ENCODE results near the gene CCND1.

DNA sequence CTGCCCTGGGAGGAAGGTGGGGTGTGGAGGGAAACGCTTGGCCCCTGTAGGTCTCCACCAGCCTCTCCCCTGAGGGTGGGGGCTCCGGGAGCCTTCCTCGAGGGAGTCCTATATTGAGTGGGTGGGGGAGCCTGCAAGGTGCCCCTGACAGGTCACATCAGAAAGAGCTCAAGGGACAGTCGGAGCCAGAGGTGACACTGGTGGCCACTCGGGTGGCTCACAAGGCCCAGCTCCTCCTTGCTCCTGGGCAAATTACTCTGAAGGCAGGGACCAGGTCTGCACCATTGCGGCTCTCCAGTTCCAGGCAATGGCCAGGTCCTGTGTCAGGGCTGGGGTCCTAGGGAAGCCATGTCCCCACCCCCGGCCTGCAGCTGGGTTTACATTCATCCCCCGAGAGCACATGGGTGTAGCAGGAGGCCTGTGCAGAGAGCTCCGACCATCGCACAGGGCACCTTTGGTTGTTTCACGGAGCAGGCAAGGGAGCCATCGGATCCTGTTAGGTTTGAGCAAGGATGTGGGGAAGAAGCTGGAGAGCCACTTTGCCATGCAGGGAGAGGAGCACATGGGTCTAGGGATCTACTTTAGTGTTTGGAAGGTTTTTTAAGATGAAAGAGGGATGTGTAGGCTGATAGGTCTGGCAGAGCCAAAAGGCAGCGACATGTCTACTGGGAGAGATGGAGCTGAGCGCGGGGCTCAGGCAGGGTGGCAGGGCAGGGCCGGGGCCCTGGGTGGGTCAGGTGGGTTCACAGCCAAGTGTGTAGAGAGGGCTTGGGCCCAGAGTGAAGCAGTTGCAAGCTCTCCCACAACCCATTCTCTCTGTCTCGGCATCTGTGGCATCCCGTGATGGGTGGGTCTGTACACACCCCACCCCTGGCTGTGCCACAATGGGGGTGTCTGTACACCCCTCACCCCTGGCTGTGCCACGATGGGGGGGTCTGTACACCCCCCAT lies 14.8 kb downstream of the CCND1 start:
- TF ChIP-seq CEBPB (IDR thresholded peaks at IDR 0.05; ENCODE audit: low read depth, low read length): no peak
- TF ChIP-seq, protein P1, sequence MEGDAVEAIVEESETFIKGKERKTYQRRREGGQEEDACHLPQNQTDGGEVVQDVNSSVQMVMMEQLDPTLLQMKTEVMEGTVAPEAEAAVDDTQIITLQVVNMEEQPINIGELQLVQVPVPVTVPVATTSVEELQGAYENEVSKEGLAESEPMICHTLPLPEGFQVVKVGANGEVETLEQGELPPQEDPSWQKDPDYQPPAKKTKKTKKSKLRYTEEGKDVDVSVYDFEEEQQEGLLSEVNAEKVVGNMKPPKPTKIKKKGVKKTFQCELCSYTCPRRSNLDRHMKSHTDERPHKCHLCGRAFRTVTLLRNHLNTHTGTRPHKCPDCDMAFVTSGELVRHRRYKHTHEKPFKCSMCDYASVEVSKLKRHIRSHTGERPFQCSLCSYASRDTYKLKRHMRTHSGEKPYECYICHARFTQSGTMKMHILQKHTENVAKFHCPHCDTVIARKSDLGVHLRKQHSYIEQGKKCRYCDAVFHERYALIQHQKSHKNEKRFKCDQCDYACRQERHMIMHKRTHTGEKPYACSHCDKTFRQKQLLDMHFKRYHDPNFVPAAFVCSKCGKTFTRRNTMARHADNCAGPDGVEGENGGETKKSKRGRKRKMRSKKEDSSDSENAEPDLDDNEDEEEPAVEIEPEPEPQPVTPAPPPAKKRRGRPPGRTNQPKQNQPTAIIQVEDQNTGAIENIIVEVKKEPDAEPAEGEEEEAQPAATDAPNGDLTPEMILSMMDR (IDR thresholded peaks at IDR 0.05; ENCODE audit: control extremely low read depth in 1 of 3, insufficient read depth in 1 of 3, low read depth in 1 of 3, low read length in 3 of 3): no peak
- no peak for TF ChIP-seq JUND (IDR thresholded peaks at IDR 0.05; ENCODE audit: low read length)
- TF ChIP-seq HDAC2 (IDR thresholded peaks at IDR 0.05; ENCODE audit: borderline replicate concordance in 1 of 2, low read depth in 2 of 2, low read length in 2 of 2): no peak
- TF ChIP-seq EP300 (IDR thresholded peaks at IDR 0.05; ENCODE audit: borderline replicate concordance in 1 of 2, low read depth in 2 of 2, low read length in 2 of 2): no peak
- TF ChIP-seq, protein P2, sequence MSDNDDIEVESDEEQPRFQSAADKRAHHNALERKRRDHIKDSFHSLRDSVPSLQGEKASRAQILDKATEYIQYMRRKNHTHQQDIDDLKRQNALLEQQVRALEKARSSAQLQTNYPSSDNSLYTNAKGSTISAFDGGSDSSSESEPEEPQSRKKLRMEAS (IDR thresholded peaks at IDR 0.05): no peak
- no peak; the same call in 1 of the 2 replicates for TF ChIP-seq POLR2AphosphoS5 (IDR thresholded peaks at IDR 0.05; ENCODE audit: low read depth, low read length)
- TF ChIP-seq EZH2 (IDR thresholded peaks at IDR 0.05; ENCODE audit: low read depth, low read length, severe bottlenecking): no peak
- TF ChIP-seq, protein P3, sequence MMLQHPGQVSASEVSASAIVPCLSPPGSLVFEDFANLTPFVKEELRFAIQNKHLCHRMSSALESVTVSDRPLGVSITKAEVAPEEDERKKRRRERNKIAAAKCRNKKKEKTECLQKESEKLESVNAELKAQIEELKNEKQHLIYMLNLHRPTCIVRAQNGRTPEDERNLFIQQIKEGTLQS (IDR thresholded peaks at IDR 0.05; ENCODE audit: insufficient read depth, low read depth, low read length): no peak
- TF ChIP-seq RXRA (IDR thresholded peaks at IDR 0.05; ENCODE audit: insufficient read depth, low read depth, low read length): no peak
- TF ChIP-seq, protein P4, sequence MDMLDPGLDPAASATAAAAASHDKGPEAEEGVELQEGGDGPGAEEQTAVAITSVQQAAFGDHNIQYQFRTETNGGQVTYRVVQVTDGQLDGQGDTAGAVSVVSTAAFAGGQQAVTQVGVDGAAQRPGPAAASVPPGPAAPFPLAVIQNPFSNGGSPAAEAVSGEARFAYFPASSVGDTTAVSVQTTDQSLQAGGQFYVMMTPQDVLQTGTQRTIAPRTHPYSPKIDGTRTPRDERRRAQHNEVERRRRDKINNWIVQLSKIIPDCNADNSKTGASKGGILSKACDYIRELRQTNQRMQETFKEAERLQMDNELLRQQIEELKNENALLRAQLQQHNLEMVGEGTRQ (IDR thresholded peaks at IDR 0.05; ENCODE audit: low read length): no peak
- no peak for TF ChIP-seq SIN3A (conservative IDR thresholded peaks at IDR 0.05 in 1 of 2, IDR thresholded peaks at IDR 0.05 in 1 of 2; ENCODE audit: low read depth in 1 of 2, low read length in 2 of 2)
- TF ChIP-seq, protein P5, sequence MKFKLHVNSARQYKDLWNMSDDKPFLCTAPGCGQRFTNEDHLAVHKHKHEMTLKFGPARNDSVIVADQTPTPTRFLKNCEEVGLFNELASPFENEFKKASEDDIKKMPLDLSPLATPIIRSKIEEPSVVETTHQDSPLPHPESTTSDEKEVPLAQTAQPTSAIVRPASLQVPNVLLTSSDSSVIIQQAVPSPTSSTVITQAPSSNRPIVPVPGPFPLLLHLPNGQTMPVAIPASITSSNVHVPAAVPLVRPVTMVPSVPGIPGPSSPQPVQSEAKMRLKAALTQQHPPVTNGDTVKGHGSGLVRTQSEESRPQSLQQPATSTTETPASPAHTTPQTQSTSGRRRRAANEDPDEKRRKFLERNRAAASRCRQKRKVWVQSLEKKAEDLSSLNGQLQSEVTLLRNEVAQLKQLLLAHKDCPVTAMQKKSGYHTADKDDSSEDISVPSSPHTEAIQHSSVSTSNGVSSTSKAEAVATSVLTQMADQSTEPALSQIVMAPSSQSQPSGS (IDR thresholded peaks at IDR 0.05; ENCODE audit: low read length): no peak
- TF ChIP-seq TAF7 (optimal IDR thresholded peaks at IDR 0.05; ENCODE audit: borderline replicate concordance, low read depth, low read length): no peak

Data from H1 (cell line).